Measurements from ENCODE around the gene FURIN.
"Not testable (repeated sequence)": the region's sequence is repeated elsewhere in the genome, so short reads cannot be mapped to it uniquely, and the experiment has no call there.

Gene FURIN

DNA sequence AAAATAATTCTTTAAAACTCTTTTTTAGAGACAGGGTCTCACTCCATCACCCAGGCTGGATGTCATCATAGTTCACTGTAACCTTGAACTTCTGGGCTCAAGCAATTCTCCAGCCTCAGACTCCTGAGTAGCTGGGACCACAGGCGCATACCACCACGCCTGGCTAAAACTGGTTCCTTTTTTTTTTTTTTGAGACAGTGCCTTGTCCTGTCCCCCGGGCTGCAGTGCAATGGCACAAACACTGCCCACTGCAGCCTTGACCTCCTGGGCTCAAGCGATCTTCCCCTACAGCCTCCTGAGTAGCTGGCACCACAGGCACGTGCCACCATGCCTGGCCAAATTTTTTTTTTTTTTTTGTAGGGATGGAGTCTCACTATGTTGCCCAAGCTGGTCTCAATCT is 23.7 kb upstream of the FURIN start:
- no peak for DNase-seq (ENCODE audit: low spot score)

DNA sequence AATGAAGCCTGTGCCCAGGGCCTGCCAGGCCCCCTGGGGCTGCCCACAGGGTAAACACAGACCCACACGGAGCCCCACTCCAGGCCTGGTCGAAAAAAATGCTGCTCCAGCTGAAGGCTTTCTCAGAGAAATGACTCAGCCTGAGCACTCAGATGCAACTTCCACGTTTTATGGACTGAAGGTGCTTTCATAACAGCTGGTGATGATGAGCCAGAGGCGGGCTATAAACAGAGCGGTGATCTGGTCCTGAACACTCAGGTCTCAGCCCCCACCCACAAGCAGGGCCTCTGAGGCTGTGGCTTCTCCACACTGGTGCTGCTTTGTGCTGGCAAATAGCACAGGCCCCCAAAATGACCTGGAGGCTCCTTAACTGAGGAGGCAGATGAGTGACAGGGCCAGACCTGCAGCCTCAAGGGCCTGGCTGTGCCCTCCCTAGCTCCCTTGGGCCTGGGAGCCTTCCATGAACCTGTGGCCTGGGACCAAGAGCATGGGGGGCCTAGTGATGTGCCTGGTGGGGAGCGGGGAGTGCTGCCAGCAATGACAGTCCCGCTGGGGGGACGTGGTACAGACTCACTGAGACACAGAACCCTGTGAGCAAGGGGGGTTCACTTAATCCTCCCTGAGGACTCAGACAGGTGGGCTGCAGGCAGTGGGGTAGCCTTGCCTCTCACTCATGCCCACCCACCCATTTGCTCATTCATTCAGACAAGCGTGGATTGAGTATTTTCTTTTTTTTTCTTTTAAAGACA is 23.0 kb upstream of the FURIN start:
- peak; percentile 82 for DNase-seq (ENCODE audit: low spot score)

DNA sequence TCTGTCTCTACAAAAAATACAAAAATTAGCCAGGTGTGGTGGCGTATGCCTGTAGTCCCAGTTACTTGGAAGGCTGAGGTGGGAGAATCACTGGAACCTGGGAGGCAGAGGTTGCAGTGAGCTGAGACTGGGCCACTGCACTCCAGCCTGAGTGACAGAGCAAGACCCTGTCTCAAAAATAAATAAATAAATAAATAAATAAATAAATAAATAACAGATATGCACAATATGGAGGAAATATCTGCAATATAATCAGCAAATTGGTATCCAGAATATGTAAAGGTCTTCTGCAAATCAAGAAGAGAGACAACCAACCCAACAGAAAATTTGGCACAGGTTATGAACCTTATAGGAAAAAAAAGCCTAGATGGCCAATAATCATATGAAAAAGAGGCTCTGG is 19.0 kb upstream of the FURIN start:
- not testable (repeated sequence) for DNase-seq (ENCODE audit: low spot score)

DNA sequence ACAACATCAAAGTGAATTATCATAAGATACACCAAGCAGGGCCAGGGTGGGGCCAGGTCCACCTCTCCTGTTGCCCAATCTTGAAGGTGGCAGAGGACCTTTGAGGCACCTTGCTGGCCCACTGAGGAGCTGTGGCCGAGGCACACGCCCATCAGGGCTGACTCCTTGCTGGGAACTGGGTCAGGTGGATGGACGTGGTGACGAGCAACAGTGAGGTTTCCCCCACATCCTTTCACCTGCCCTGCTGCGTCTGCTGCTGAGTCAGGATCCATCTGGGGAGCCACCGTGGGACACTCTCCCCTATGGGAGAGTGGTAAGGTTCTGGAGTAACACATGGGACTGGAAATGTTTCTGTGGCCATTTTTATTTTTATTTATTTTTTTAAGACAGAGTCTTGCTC is 17.3 kb upstream of the FURIN start:
- peak; percentile 60 for DNase-seq (ENCODE audit: low spot score)

DNA sequence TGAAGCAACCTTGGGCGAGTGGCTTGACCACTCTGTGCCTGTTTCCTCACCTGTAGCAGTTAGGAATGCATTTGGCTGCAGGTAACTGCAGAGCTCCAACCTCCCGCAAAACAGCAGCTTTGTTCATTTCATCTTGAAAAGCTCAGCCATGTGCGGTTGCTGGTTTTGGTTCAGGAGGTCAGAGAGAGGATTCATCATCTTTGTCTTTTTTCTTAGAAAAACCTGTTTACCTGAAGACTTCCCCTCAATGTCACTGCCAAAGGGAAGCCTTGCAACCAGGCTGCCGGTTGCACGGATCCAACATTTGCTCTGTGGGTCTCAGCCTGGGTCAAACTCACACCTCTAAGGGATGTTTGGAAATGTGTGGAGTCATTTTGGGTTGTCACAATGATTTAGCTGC is 16.4 kb upstream of the FURIN start:
- peak; percentile 54 for DNase-seq (ENCODE audit: low spot score)

DNA sequence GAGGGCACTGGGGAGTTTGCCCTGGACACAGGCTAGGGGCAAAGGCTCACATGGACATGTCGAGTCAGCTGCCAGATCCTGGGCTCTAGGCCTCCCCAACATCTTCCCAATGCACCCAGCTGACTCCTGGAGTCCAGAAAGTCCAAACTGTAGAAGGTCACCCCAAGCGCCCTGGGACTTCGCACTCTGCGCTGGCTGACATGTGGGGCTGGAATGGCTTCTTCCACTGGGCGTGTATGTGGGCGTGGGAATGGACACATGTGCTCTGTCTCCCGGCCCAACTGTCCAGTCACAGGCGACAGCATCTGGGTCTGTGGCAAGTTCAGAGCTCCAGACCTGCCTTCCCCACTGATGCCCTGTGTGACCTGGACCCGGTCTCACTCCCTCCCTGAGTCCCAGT is 13.2 kb upstream of the FURIN start:
- no peak for DNase-seq (ENCODE audit: low spot score)

DNA sequence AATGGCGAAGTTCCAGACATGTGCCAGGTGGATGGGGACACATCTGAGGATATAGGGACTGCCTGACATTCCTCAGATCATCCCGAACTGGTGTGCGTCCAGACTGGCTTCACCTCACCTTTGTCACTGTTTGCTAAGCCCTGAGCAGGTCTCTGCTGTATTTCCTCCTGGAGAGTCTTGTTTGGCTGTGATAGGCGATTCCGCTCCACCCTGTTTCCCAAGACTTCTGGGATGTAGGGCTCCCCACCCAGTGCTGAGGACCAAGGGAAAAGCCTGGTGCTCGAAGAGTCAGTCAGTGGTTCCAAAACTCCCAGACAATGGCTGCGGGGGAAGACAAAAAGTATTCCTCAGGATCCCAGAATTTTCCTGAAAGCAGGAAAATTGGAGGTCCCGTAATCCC is 11.1 kb upstream of the FURIN start:
- DNase-seq (ENCODE audit: low spot score) = no peak

DNA sequence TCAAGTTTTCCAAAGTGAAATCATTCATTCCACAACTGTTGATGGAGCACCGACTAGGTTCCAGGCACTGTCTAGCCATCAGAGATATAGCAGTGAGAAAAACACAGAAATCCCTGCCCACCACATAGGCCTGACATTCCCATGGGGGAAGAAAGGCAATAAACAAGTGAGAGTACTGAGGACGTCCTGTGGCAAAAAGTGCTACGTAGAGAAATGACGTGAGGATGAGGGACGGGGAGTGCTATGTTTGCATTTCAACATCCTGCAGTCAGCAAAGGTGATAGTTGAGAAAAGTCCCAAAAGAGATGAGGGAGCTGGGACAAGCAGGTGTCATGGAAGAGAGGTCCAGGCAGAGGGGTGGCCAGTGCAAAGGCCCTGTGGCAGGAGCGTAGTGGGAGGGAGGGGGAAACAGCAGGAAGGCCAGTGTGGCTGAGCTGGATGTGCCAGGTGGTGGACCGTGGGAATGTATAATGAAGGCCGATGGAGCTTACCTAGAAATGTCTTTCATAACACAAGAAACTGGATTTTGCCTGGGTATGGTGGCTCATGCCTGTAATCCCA is 10.4 kb upstream of the FURIN start:
- no peak for DNase-seq (ENCODE audit: low spot score)

DNA sequence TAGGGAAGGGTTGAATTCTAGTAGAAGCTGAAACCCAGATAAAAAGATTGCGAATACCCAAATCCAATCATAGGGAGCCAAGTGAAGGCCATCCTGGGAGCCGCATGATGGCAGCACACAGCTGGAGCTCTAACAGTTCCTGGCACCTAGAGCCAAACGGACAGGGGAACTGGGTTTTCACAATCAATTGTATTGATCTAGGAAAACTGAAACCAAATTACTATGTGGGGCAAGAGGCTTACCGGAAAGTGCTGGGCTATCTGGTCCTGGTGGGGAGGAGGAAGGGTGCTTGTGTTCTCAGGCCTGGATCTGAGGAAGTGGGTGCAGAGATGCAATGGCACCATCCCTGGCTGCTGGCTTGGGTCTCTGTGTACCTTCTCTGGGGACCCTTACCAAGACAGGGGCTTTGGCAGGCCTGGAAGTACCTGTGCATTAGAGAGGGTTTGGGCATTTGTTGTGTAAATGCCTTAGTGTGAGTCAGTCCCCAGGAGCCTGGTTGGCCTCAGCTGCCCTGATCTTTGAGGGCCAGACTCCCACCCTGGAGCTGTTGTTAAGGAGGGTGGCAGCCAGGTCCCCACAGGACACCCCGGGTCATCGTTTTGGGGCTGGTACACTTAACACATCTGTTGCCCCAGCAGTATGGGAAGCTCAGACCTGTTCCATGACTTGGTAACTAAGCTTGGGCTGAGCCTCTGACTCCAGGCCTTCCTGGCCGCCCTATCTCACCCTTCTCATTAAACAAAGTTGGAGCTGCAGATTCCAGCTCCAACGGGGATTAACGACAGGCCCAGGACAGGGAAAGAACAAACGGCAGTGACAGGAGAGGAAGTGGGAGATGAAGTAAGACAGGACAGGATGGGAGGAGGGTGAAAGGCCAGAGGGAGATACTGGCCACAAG is 8.9 kb upstream of the FURIN start:
- no peak for DNase-seq (ENCODE audit: low spot score)

DNA sequence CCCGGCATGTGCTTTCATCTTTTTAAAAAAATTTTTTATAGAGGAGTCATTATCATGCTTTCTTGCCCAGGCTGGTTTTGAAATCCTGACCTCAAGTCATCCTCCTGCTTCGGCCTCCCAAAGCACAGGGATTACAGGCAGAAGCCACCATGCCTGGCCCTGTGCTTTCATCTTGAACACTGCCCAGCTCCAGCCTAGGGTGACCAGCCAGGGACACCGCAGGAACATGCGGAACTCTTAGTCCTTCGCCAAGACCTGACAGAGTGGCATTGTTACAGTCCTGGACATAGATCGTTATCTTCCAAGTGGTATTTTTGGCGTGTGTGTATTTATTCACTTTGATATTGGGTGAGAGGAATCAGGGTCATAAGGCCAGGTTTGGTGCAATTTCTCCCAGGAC is 7.9 kb upstream of the FURIN start:
- DNase-seq (ENCODE audit: low spot score) = no peak

DNA sequence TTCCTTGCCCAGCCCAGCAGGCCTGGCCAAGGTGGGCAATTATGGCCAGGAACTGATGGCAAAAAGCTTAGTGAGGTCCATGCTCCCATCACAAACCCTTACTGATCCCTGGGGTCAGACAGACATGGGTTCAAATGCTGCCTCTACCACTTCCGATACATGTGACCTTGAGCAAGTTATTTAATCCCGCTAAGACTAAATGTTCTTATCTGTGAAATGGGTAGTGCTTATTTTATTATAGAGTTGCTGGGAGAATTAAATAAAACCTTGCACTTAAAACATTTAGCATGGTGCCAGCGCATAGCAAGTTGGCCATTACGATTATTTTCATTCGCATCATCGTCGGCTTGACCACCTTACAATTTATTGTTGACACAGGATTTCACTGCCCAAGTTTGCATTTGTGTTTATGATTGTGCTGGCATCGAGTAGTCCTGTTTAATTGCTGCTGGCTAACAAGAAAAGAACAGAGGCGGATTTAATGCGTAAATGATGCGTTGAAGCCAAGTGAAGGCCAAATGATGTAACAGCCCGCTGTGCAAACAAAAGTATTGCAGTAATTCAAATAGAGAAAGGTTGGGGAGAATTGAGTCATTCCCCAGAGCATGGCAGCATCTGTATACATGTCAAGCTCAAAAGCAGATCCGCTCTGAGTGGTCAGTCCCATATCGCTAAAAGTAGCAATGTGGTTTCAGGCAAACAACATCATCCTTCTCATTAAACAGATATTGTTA is 7.3 kb upstream of the FURIN start:
- peak; percentile 62 for DNase-seq (ENCODE audit: low spot score)

DNA sequence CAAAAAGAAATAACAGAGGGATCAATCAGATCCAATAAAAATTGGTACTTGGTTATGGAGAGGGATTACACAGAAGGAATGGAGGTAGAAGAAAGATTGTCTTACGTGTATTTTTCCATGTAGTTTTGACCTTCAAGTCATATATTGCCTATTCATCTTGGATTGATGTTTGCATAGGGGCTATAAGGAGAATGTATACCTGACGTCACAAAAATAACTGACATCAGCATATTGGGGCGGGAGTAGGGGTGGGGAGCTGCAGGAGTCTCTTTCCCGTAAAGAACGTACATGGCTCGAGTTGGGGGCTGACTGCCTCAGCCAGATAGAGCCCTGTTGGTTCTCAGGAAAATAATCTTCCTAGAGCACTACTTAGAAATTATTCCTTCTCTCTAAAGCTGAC is 5.9 kb upstream of the FURIN start:
- no peak for DNase-seq (ENCODE audit: low spot score)

DNA sequence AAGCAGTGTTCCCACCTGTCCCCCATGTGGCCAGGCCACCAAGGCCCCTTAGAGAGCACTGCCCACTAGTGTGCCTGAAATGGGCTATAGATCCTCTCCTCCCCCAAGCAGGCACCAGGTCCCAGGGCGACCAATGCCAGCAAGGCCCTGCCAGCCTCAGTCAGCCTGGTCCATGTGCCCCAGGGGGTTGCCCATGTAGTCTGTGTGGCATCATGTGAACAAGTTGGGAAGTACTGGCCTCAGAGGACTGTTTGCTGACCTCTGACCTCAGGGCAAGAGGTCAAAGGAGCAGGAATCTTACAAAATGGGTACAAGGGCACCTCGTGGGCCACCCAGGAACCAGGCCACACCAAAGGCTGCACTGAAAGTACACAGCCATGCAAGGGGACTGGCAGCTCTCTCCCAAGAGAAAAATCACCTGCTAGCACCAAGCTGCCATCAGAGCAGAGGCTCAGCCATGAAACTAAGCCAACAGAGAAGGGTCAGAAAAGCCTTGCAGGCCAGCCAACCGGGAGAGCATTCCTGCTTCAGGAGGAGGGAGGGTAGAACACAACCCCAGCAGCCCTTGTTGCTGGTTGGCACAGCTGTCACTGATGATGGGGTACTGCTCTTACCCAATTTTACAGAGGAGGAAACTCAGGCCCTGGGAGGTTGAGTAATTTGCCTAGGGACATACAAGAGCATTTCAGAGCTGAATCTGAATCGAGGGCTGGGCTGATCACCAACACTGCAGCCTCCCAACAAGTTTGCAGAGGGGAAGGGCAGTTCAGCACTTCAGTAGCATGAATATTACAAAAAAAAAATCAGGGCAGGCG is 5.2 kb upstream of the FURIN start:
- no peak for DNase-seq (ENCODE audit: low spot score)

DNA sequence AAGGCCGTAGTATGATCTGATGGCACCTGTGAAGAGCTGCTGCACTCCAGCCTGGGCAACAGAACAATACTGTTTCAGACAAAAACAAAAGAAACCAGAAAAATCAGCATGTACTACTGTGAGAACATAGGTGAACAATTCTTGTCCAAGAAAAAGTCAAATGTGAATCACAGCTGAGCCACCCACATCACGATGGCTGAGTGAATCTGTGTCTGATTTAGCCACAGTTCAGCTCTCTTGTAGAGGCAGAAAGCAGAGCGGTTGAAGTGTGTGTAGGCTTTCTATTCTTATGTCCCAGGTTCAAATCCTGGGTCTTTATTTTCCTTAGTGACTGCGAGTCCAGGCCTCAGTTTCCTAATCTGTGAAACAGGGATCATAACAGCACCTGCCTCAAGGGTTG is 4.4 kb upstream of the FURIN start:
- no peak for DNase-seq (ENCODE audit: low spot score)

DNA sequence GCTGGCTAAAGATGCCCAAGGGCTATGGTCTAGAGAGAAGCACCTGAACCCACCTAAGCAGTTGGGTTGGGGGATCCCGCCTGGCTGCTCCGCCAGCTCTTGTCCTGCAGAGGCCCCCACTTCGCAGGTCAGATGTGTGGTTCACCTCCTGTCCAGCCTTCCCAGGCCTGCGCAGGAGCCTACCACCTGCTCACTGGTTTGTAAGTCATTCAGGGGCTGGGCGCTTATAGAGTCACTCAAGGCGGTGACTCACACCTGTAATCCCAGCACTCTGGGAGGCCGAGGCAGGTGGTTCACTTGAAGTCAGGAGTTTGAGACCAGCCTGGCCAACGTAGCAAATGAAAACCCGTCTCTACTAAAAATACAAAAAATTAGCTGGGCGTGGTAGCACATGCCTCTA is 3.9 kb upstream of the FURIN start:
- DNase-seq (ENCODE audit: low spot score) = no peak

DNA sequence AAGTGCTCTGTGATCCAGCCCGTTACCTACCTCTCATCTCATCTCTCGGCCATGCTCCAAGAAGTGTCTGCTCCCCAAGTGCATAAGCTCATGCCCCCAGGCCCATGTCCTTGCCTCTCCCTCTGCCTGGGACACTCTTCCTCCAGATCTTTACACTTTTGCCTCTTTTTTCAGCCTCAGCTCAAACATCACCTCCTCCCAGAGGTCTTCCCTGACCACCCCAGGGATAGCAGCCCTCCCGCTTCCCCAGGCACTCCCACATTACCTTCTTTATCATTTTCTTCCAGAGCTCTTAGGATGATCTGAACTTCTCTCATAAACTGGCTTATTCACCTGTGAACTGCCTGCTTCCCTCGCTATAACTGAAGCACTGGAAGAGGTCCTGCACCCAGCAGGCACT is 2.7 kb upstream of the FURIN start:
- no peak for DNase-seq (ENCODE audit: low spot score)

DNA sequence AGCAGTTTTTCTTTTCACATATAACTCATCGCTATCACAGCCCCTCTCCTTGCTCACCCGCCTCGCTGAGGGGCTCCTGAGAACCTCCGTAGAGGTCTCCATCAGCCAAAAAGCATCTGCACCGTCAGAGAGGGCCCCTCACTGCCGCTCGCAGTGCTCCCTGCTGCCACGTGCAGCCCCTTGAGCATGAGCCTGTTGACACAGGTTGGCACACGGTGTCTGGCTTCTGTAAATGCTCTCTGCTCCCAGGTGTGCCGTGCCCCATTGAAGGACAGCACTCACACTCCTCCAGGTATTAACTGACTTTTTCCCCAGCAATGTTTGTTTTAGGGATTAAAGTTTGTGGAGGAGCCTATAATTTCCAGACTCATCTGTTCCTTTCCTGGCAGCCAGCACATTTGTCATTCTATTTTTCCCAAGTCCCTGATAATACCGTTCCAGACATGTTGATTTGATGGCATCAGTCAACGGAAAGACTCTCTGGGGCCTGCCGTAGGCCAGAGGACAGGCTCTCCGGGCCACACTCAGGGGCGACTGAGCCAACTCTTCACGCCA is 2.1 kb upstream of the FURIN start:
- DNase-seq (ENCODE audit: low spot score) = no peak

DNA sequence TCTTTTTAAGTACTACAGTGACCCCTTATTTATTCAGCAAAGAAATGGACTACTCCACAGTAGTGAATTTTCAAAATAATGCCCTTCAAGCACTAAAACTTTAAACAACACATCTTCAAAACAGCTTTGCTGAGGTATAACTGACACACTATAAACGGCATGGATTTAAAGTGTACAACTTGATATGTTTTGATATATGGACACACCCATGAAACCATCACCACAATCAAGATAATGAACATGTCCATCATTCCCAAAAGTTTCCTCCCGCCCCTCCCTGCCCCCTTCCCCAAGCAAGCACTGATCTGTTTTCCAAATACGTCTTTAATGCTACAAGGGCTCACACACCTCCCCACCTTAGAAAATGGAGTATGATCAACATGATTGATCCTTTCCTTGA is 1.6 kb upstream of the FURIN start:
- no peak for DNase-seq (ENCODE audit: low spot score)

DNA sequence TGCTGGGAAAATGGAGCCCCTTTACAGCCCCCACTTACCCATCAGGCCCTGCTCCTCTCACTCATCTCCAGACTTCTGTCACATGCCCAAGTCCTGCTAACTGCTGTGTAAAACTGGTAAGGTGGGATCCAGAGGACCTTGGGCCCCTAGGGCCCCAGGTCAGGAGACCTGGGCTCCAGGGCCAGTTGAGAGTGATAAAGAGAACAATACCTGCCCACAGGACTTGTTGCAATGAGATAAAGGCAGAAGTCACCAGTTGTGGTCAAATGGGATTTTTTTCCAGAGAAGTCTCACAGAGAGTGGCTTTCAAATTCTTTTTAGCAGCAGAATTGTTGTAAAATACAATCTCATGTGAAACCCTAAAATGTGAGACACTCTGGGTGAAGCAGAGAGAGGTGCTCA is 753 bp downstream of the FURIN start:
- no peak for DNase-seq (ENCODE audit: low spot score)

DNA sequence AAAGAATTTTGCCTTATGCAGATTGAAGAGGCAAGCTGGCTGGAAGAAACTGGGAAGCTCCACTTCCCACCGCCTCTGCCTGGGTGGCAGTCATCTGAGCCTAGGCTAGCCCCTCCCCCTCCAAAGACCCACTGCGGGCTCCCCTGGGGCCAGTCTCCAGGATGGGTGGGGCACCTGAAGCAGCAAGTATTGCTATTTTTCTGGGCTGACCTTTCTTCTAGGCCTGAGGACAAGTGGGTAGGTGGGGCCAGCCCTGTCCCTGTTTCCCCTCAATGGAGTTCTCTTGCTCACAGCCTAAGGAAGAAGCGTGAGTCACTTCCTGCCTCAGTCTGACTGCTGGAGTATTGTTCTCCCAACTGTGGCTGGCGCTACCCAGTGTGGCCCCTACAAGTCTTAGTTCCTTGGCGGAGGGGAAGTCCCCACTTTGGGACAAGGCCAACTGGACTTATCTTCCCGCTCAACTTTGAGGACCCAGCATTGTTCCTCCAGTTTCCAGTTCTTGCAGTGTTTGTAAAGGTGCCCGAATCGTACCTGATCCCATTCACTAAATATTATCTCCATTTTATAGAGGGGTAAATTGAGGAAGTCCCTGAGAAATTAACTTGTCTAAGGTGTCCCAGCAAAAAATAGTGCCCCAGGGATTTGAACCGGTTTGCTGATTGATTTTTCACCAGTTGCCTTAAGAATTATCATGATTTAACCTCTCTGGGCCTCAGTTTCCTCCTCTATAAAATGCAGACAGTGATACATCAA is 1.4 kb downstream of the FURIN start:
- peak; percentile 76 for DNase-seq (ENCODE audit: low spot score)
